OCI-LY1 (cell line): ENCODE results near the gene SLC35G6.
"Not testable (repeated sequence)": the region's sequence is repeated elsewhere in the genome, so short reads cannot be mapped to it uniquely, and the experiment has no call there.

Experiments
- CTCF ChIP-seq: fragments of 200-600 bp; sonication (generic), shearing (Covaris generic); IDR thresholded peaks from 2 replicates; pipeline ENCODE4 v1.5.1; 2017; ENCODE audit warnings: mild to moderate bottlenecking, antibody characterized with exemption, low read length, moderate library complexity, mixed read lengths
- EZH2 ChIP-seq: fragments of 200-600 bp; sonication (generic), shearing (Covaris generic); IDR thresholded peaks from 2 replicates; pipeline ENCODE4 v1.8.0; 2017; ENCODE audit warnings: borderline replicate concordance, mixed run types, mild to moderate bottlenecking, antibody characterized with exemption, low read length, moderate library complexity, mixed read lengths

DNA sequence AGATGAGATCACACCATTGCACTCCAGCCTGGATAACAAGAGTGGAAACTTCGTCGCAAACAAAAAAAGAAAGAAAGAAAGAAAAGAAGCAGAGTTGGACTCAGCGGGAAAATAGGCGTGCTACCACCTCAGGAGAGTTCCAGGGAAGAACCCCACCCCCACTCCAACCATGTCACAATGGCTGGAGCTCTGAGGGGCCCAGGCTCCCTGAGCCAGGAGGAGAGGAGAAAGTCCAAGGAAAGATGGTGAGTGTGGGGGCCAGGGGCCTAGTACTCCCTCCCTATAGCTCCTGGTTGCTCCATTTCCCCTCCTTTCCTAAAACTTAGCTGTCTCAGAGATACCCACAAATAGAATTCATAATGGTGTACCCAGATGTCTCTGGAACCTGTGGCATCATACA lies at the start of gene SLC35G6:
- not testable (repeated sequence) for TF ChIP-seq CTCF, EZH2
